Liver (tissue), 9 donors: ENCODE data around the gene ITGB1. TPM values are rescaled to one million over a fixed set of nuclear protein-coding genes. Genes with fewer than 3 reads are reported as not detected.

ENCODE experiments used
- DNase-seq: peaks from one replicate; pipeline ENCODE4 v3.0.0-alpha.2; 2017; ENCODE audit warnings: low spot score
- H3K27ac ChIP-seq, 2 donors: one replicate each; pipeline ENCODE4 v1.7.0; 2013; ENCODE audit warnings: inconsistent platforms in 2 of 2, low read length in 2 of 2, control low read depth in 1 of 2, low read depth in 1 of 2, mild to moderate bottlenecking in 1 of 2
- H3K27me3 ChIP-seq, 4 donors: one replicate each; pipeline versions ENCODE4 v1.6.1 to v1.7.0; 2013; ENCODE audit warnings: low read length in 3 of 4, inconsistent platforms in 1 of 4, mild to moderate bottlenecking in 1 of 4, moderate library complexity in 1 of 4; ENCODE audit not compliant: control insufficient read depth in 4 of 4, insufficient read depth in 4 of 4
- H3K36me3 ChIP-seq, 4 donors: one replicate each; pipeline versions ENCODE4 v1.6.1 to v1.7.0; 2013; ENCODE audit warnings: low read length in 3 of 4, mild to moderate bottlenecking in 3 of 4, low read depth in 1 of 4, moderate library complexity in 1 of 4; ENCODE audit not compliant: control insufficient read depth in 4 of 4, insufficient read depth in 3 of 4
- H3K4me1 ChIP-seq, 4 donors: one replicate each; pipeline versions ENCODE4 v1.6.1 to v1.7.0; 2013; ENCODE audit warnings: low read length in 3 of 4, mild to moderate bottlenecking in 3 of 4, moderate library complexity in 1 of 4; ENCODE audit not compliant: control insufficient read depth in 4 of 4, insufficient read depth in 4 of 4
- H3K4me3 ChIP-seq, 3 donors: one replicate each; pipeline versions ENCODE4 v1.6.1 to v1.7.0; 2013; ENCODE audit warnings: low read length in 3 of 3, control low read depth in 1 of 3, low read depth in 1 of 3, mild to moderate bottlenecking in 1 of 3
- H3K9ac ChIP-seq, 2 donors: one replicate each; pipeline ENCODE4 v1.7.0; 2013; ENCODE audit warnings: low read length in 2 of 2, mild to moderate bottlenecking in 2 of 2, moderate library complexity in 2 of 2, control low read depth in 1 of 2, low read depth in 1 of 2
- H3K9me3 ChIP-seq, 4 donors: one replicate each; pipeline versions ENCODE4 v1.6.1 to v1.7.0; 2013; ENCODE audit warnings: low read length in 3 of 4; ENCODE audit not compliant: control insufficient read depth in 4 of 4
- ATF3 ChIP-seq: IDR thresholded peaks from 2 replicates; pipeline ENCODE4 v1.6.1; 2016; ENCODE audit warnings: antibody characterized with exemption
- EGR1 ChIP-seq, 2 donors: IDR thresholded peaks; 2 replicates each; pipeline ENCODE4 v1.6.1; 2016 to 2018; ENCODE audit warnings: antibody characterized with exemption in 2 of 2, low read depth in 2 of 2
- FOXA1 ChIP-seq: IDR thresholded peaks from 2 replicates; pipeline ENCODE4 v1.6.1; 2016; ENCODE audit warnings: antibody characterized with exemption
- FOXA2 ChIP-seq: IDR thresholded peaks from 2 replicates; pipeline ENCODE4 v1.6.1; 2016; ENCODE audit warnings: antibody characterized with exemption
- GABPA ChIP-seq, 2 donors: IDR thresholded peaks in 1 of 2; conservative IDR thresholded peaks in 1 of 2; 2 replicates each; pipeline ENCODE4 v1.6.1; 2016; ENCODE audit warnings: antibody characterized with exemption in 2 of 2, mild to moderate bottlenecking in 1 of 2, moderate library complexity in 1 of 2
- HNF4A ChIP-seq, 2 donors: conservative IDR thresholded peaks; 2 replicates each; pipeline ENCODE4 v1.6.1; 2016; ENCODE audit warnings: antibody characterized with exemption in 2 of 2, mild to moderate bottlenecking in 2 of 2
- HNF4G ChIP-seq: IDR thresholded peaks from 2 replicates; pipeline ENCODE4 v1.6.1; 2016; ENCODE audit warnings: antibody characterized with exemption
- JUND ChIP-seq, 2 donors: IDR thresholded peaks; 2 replicates each; pipeline ENCODE4 v1.6.1; 2016; ENCODE audit warnings: antibody characterized with exemption in 2 of 2
- MAX ChIP-seq: IDR thresholded peaks from 2 replicates; pipeline ENCODE4 v1.6.1; 2016; ENCODE audit warnings: antibody characterized with exemption
- NR2F2 ChIP-seq: IDR thresholded peaks from 2 replicates; pipeline ENCODE4 v1.6.1; 2016; ENCODE audit warnings: antibody characterized with exemption
- RAD21 ChIP-seq, 2 donors: IDR thresholded peaks; 2 replicates each; pipeline ENCODE4 v1.6.1; 2016; ENCODE audit warnings: antibody characterized with exemption in 2 of 2, mild to moderate bottlenecking in 2 of 2
- RXRA ChIP-seq, 2 donors: IDR thresholded peaks; 2 replicates each; pipeline ENCODE4 v1.6.1; 2017 to 2018; ENCODE audit warnings: antibody characterized with exemption in 2 of 2, mild to moderate bottlenecking in 1 of 2
- SP1 ChIP-seq: IDR thresholded peaks from 2 replicates; pipeline ENCODE4 v1.6.1; 2018; ENCODE audit warnings: antibody characterized with exemption, mild to moderate bottlenecking
- TAF1 ChIP-seq: conservative IDR thresholded peaks from 2 replicates; pipeline ENCODE4 v1.6.1; 2016; ENCODE audit warnings: antibody characterized with exemption, mild to moderate bottlenecking
- YY1 ChIP-seq: IDR thresholded peaks from 2 replicates; pipeline ENCODE4 v1.6.1; 2016; ENCODE audit warnings: antibody characterized with exemption, mild to moderate bottlenecking
- ZBTB33 ChIP-seq: IDR thresholded peaks from 2 replicates; pipeline ENCODE4 v1.6.1; 2016; ENCODE audit warnings: antibody characterized with exemption
- WGBS: extraction: QIAGEN DNeasy Blood & Tissue Kit; methylation state at CpG from one replicate; pipeline ENCODE4 v1.1.7; 2013; 5-methylcytosine and 5-hydroxymethylcytosine counted together
- polyA plus RNA-seq, 2 donors: library from polyadenylated mRNA; stranded (reverse) in 1 of 2; unstranded in 1 of 2; fragments of 200-250 nt in 1 of 2; fragments of >200 nt in 1 of 2; fragmentation: Nextera tagmentation in 1 of 2; extraction: Ambion mirVana in 1 of 2; gene quantifications; one replicate each; pipeline versions ENCODE4 v1.2.1 to v1.2.3, GENCODE V29; 2013 to 2015
- total RNA-seq, 2 donors: library from RNA; depleted of rRNA; stranded (reverse); fragments of >200 nt; gene quantifications; one replicate each; pipeline ENCODE4 v1.2.3, GENCODE V29; 2014
- TF ChIP-seq, protein P1 (sequence below): IDR thresholded peaks from 2 replicates; pipeline ENCODE4 v1.6.1; 2016; ENCODE audit warnings: antibody characterized with exemption, mild to moderate bottlenecking
- donor health status: healthy.
- donor health status: healthy.
- donor health status: healthy.
- donor health status: healthy.
- donor health status: healthy.

The ITGB1 gene
- total and polyA plus RNA-seq, 4 donors: 109 to 308 (median 221) TPM

DNA sequence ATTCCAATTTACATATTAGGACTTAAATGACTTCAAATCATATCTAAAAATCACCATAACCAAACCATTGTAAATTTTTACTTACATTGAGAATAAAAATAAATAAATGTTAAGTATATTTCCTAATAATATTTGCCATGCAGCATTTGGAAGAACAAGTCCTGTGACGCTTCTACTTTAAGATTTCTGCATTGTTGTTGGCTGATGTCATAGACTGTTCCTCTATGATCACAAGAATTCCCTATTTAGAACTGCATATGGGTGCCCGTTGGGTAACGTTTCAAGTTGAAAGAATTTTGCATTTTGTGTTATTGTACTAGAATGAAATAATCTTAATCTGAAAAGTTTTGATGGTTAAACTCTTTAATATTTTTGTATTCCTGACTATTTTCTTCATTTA, 5.1 kb upstream of the ITGB1 start:
- Histone ChIP-seq H3K9me3 (no peaks in the 10 kb centered on the region), H3K27me3 (no peaks in the 10 kb centered on the region), H3K4me3 (no peak overlapping the region), H3K4me1 (peaks cover 6 to 12% (median 9%) of the 10 kb centered on the region in 4 donors), H3K9ac (no peak overlapping the region), H3K27ac (peak overlapping the region in 1 of 2 donors; percentile 24), H3K36me3 (no peaks in the 10 kb centered on the region)
- TF ChIP-seq JUND (IDR thresholded peaks at IDR 0.05) (peak; percentile 38 to 42), EGR1 (IDR thresholded peaks at IDR 0.05; ENCODE audit: low read depth in 2 of 2) (no peak)
- 73% methylated on average over 3 of the region's 3 CpGs for WGBS
- DNase-seq: no peak

- Histone ChIP-seq H3K4me3 (no peak overlapping the region), H3K9ac (no peak overlapping the region), H3K4me1 (peaks cover 6 to 12% (median 9%) of the 10 kb centered on the region in 4 donors), H3K27ac (peak overlapping the region in 1 of 2 donors; percentile 58), H3K9me3 (no peaks in the 10 kb centered on the region), H3K27me3 (no peaks in the 10 kb centered on the region), H3K36me3 (no peaks in the 10 kb centered on the region)
- no peak for DNase-seq
- WGBS: 67% methylated on average over 4 of the region's 4 CpGs
- TF ChIP-seq TAF1 (no peak), EGR1 (IDR thresholded peaks at IDR 0.05; ENCODE audit: low read depth in 2 of 2) (no peak), HNF4G (no peak), ATF3 (no peak), RXRA (IDR thresholded peaks at IDR 0.05) (no peak), NR2F2 (no peak), FOXA2 (no peak), JUND (IDR thresholded peaks at IDR 0.05) (no peak), RAD21 (IDR thresholded peaks at IDR 0.05) (no peak), ZBTB33 (no peak), YY1 (no peak), MAX (no peak), HNF4A (conservative IDR thresholded peaks at IDR 0.05) (no peak), SP1 (no peak), FOXA1 (no peak), GABPA (IDR thresholded peaks at IDR 0.05 in 1 of 2, conservative IDR thresholded peaks at IDR 0.05 in 1 of 2) (no peak)
- TF ChIP-seq, protein P1, sequence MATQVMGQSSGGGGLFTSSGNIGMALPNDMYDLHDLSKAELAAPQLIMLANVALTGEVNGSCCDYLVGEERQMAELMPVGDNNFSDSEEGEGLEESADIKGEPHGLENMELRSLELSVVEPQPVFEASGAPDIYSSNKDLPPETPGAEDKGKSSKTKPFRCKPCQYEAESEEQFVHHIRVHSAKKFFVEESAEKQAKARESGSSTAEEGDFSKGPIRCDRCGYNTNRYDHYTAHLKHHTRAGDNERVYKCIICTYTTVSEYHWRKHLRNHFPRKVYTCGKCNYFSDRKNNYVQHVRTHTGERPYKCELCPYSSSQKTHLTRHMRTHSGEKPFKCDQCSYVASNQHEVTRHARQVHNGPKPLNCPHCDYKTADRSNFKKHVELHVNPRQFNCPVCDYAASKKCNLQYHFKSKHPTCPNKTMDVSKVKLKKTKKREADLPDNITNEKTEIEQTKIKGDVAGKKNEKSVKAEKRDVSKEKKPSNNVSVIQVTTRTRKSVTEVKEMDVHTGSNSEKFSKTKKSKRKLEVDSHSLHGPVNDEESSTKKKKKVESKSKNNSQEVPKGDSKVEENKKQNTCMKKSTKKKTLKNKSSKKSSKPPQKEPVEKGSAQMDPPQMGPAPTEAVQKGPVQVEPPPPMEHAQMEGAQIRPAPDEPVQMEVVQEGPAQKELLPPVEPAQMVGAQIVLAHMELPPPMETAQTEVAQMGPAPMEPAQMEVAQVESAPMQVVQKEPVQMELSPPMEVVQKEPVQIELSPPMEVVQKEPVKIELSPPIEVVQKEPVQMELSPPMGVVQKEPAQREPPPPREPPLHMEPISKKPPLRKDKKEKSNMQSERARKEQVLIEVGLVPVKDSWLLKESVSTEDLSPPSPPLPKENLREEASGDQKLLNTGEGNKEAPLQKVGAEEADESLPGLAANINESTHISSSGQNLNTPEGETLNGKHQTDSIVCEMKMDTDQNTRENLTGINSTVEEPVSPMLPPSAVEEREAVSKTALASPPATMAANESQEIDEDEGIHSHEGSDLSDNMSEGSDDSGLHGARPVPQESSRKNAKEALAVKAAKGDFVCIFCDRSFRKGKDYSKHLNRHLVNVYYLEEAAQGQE: no peak
Observed at GRCh38 chr10:32962521-32962920, 4.5 kb upstream of the ITGB1 start.
